WTC11 (cell line): ENCODE measurements around the gene SKOR2. TPM values are rescaled to one million over a fixed set of nuclear protein-coding genes. Genes with fewer than 3 reads are reported as not detected.

ENCODE experiments used
- ATAC-seq: fragments of 200-7000 bp; cut with Tn5 transposase; 2 replicates; pipeline ENCODE4 v1.10.0; 2021; ENCODE audit warnings: mild to moderate bottlenecking, moderate library complexity
- CTCF ChIA-PET: fragments of 300-600 bp; sonication (Branson Sonifier 250); formaldehyde crosslinking; loops from one replicate; lab custom pipeline; 2021; ENCODE audit warnings: antibody characterized with exemption; lab: Charles Lee
- POLR2A ChIA-PET: fragments of 350-600 bp; sonication (Branson Sonifier 250); formaldehyde crosslinking; loops from one replicate; lab custom pipeline; 2021; ENCODE audit warnings: antibody characterized with exemption; lab: Charles Lee
- DNase-seq: peaks from one replicate; pipeline ENCODE4 v3.0.0; 2021; ENCODE audit warnings: low spot score
- H3K27ac Mint-ChIP-seq: 2 replicates; pipeline ENCODE4 v1.8.0; 2021; ENCODE audit warnings: mixed read lengths
- H3K27me3 Mint-ChIP-seq: 2 replicates; pipeline ENCODE4 v1.8.0; 2021; ENCODE audit warnings: low read depth, mild to moderate bottlenecking, moderate library complexity, mixed read lengths
- H3K36me3 Mint-ChIP-seq: 2 replicates; pipeline ENCODE4 v1.8.0; 2021; ENCODE audit warnings: mixed read lengths
- H3K4me1 Mint-ChIP-seq: 2 replicates; pipeline ENCODE4 v1.8.0; 2022; ENCODE audit warnings: mixed read lengths
- H3K4me3 Mint-ChIP-seq: 2 replicates; pipeline ENCODE4 v1.8.0; 2021; ENCODE audit warnings: mild to moderate bottlenecking, moderate library complexity, mixed read lengths
- H3K9me3 Mint-ChIP-seq: 2 replicates; pipeline ENCODE4 v1.8.0; 2021; ENCODE audit warnings: mixed read lengths
- ARID4B ChIP-seq: sonication (generic); formaldehyde crosslinking; IDR thresholded peaks from 2 replicates; pipeline ENCODE4 v1.8.0; 2023; ENCODE audit warnings: missing genetic modification reagents, mild to moderate bottlenecking, borderline replicate concordance
- ATF2 ChIP-seq: sonication (generic); formaldehyde crosslinking; IDR thresholded peaks from 2 replicates; pipeline ENCODE4 v1.8.1; 2022; ENCODE audit warnings: low read depth, missing genetic modification reagents, borderline replicate concordance
- ATF3 ChIP-seq: sonication (generic); formaldehyde crosslinking; conservative IDR thresholded peaks from 2 replicates; pipeline ENCODE4 v1.8.1; 2022; ENCODE audit warnings: mild to moderate bottlenecking, missing genetic modification reagents
- CDX4 ChIP-seq: fragments of 250-450 bp; sonication (Bioruptor Pico); IDR thresholded peaks from 2 replicates; pipeline ENCODE4 v1.9.0; 2021; ENCODE audit warnings: moderate library complexity, mild to moderate bottlenecking, inconsistent platforms, borderline replicate concordance
- HMGXB4 ChIP-seq: sonication (generic); formaldehyde crosslinking; IDR thresholded peaks from 2 replicates; pipeline ENCODE4 v1.8.1; 2023; ENCODE audit warnings: mild to moderate bottlenecking, moderate library complexity, missing genetic modification reagents
- IRF2 ChIP-seq: sonication (generic); formaldehyde crosslinking; IDR thresholded peaks from 2 replicates; pipeline ENCODE4 v1.8.0; 2022; ENCODE audit warnings: low read depth, missing genetic modification reagents, borderline replicate concordance
- JAZF1 ChIP-seq: fragments of 250-450 bp; sonication (Bioruptor Pico); IDR thresholded peaks from 2 replicates; pipeline ENCODE4 v1.9.0; 2021; ENCODE audit warnings: moderate library complexity, mild to moderate bottlenecking, inconsistent platforms
- MLX ChIP-seq: sonication (generic); formaldehyde crosslinking; IDR thresholded peaks from 2 replicates; pipeline ENCODE4 v1.8.1; 2023; ENCODE audit warnings: mild to moderate bottlenecking, missing genetic modification reagents, moderate library complexity
- MYBL2 ChIP-seq: sonication (generic); formaldehyde crosslinking; IDR thresholded peaks from 2 replicates; pipeline ENCODE4 v1.8.1; 2023; ENCODE audit warnings: mild to moderate bottlenecking, moderate library complexity, missing genetic modification reagents
- NFYB ChIP-seq: sonication (generic); formaldehyde crosslinking; conservative IDR thresholded peaks from 2 replicates; pipeline ENCODE4 v1.8.0; 2022; ENCODE audit warnings: low read depth, missing genetic modification reagents
- NR1H2 ChIP-seq: sonication (generic); formaldehyde crosslinking; IDR thresholded peaks from 2 replicates; pipeline ENCODE4 v1.9.0; 2021; ENCODE audit warnings: mild to moderate bottlenecking, moderate library complexity, missing genetic modification reagents
- RORB ChIP-seq: fragments of 250-450 bp; sonication (Bioruptor Pico); IDR thresholded peaks from 2 replicates; pipeline ENCODE4 v1.9.0; 2021; ENCODE audit warnings: mild to moderate bottlenecking
- USF1 ChIP-seq: sonication (generic); formaldehyde crosslinking; IDR thresholded peaks from 2 replicates; pipeline ENCODE4 v1.8.0; 2022; ENCODE audit warnings: mild to moderate bottlenecking, missing genetic modification reagents
- ZNF138 ChIP-seq: sonication (generic); formaldehyde crosslinking; conservative IDR thresholded peaks from 2 replicates; pipeline ENCODE4 v1.8.1; 2022; ENCODE audit warnings: mild to moderate bottlenecking, moderate library complexity, missing genetic modification reagents
- ZNF281 ChIP-seq: sonication (generic); formaldehyde crosslinking; IDR thresholded peaks from 2 replicates; pipeline ENCODE4 v1.8.0; 2023; ENCODE audit warnings: mild to moderate bottlenecking, missing genetic modification reagents
- ZNF317 ChIP-seq: sonication (generic); formaldehyde crosslinking; IDR thresholded peaks from 2 replicates; pipeline ENCODE4 v1.8.1; 2023; ENCODE audit warnings: low read depth, mild to moderate bottlenecking, moderate library complexity, missing genetic modification reagents, borderline replicate concordance
- ZNF416 ChIP-seq: fragments of 250-450 bp; sonication (Bioruptor Pico); IDR thresholded peaks from 2 replicates; pipeline ENCODE4 v1.9.0; 2021; ENCODE audit warnings: mild to moderate bottlenecking, inconsistent platforms
- ZNF423 ChIP-seq: fragments of 250-450 bp; sonication (Bioruptor Pico); IDR thresholded peaks from 2 replicates; pipeline ENCODE4 v2.1.2; 2022; ENCODE audit warnings: mild to moderate bottlenecking, moderate library complexity
- ZSCAN18 ChIP-seq: fragments of 250-450 bp; sonication (Bioruptor Pico); IDR thresholded peaks from 2 replicates; pipeline ENCODE4 v2.1.2; 2022; ENCODE audit warnings: mild to moderate bottlenecking, moderate library complexity
- total RNA-seq: library from RNA; stranded (reverse); gene quantifications from 3 replicates; pipeline ENCODE4 v1.2.3, GENCODE V29; 2021

The SKOR2 gene
- total RNA-seq, 1 experiment from 2014 or later: 1.3 TPM

- peak; percentile 70; the same call in 1 of the 2 replicates for TF ChIP-seq ARID4B (CRISPR knock-in tag)
- TF ChIP-seq, all 79 proteins: peak for 12
Observed at GRCh38 chr18:47248604-47249313, 2.7 kb downstream of the SKOR2 start (continued).

- H3K4me3 Mint-ChIP-seq: peak overlapping the region; percentile 62
- peaks cover 67% of the 10 kb centered on the region for H3K4me1 Mint-ChIP-seq
- H3K27ac Mint-ChIP-seq: no peak overlapping the region
- DNase-seq (peak; percentile 31), ATAC-seq (no peak)
- peaks cover 8% of the 10 kb centered on the region; the same call in 1 of the 2 replicates for H3K36me3 Mint-ChIP-seq
- H3K9me3 Mint-ChIP-seq: no peaks in the 10 kb centered on the region
- TF ChIP-seq ZNF423 (no peak), ZNF416 (no peak), HMGXB4 (no peak), NR1H2 (CRISPR knock-in tag) (no peak), ZNF317 (CRISPR knock-in tag) (no peak), ATF2 (CRISPR knock-in tag) (no peak), JAZF1 (CRISPR knock-in tag) (no peak), ZNF281 (CRISPR knock-in tag) (no peak), MYBL2 (no peak), ATF3 (CRISPR knock-in tag) (no peak), RORB (no peak), ZNF138 (CRISPR knock-in tag) (no peak), IRF2 (no peak), NFYB (CRISPR knock-in tag) (no peak), ZSCAN18 (CRISPR knock-in tag) (no peak), MLX (no peak), USF1 (CRISPR knock-in tag) (no peak), CDX4 (CRISPR knock-in tag) (no peak)
- peaks cover 70% of the 10 kb centered on the region for H3K27me3 Mint-ChIP-seq
- ChIA-PET CTCF (interaction anchor here (0.6 to 3.2 kb wide), 7 partner anchors 13 to 508 kb away, joined by 3 to 36 read pairs (median 3); no protein-coding TSS in a partner anchor), POLR2A (interaction anchor here (1.0 kb wide), 1 partner anchor 15 kb away, joined by 3 read pairs; no protein-coding TSS in a partner anchor)
Observed at GRCh38 chr18:47248115-47248603, 3.3 kb downstream of the SKOR2 start.
